Tibial artery (tissue), 4 donors: ENCODE data around the gene MAGI2.
A peak's percentile ranks its signal among the peaks of the same experiment; 100 is the strongest.

Source experiments
- DNase-seq, 2 donors: peaks; one replicate each; pipeline ENCODE4 v3.0.0-alpha.2; 2019
- H3K27ac ChIP-seq, 2 donors: fragments of 200-600 bp; sonication (generic) in 1 of 2; 1 replicate in 1 of 2; 2 replicates in 1 of 2; pipeline ENCODE4 v1.5.1; 2018 to 2019; ENCODE audit warnings: mild to moderate bottlenecking in 1 of 2
- H3K27me3 ChIP-seq, 2 donors: fragments of 200-600 bp; sonication (generic) in 1 of 2; one replicate each; pipeline versions ENCODE4 v1.5.1 to v1.6.0; 2016 to 2019
- H3K36me3 ChIP-seq, 3 donors: fragments of 200-600 bp; sonication (generic) in 2 of 3; one replicate each; pipeline ENCODE4 v1.5.1; 2016 to 2019; ENCODE audit warnings: mild to moderate bottlenecking in 2 of 3
- H3K4me1 ChIP-seq, 4 donors: fragments of 200-600 bp; sonication (generic) in 2 of 4; 1 replicate in 3 of 4; 2 replicates in 1 of 4; pipeline ENCODE4 v1.5.1; 2016 to 2019
- H3K4me3 ChIP-seq, 2 donors: fragments of 200-600 bp; sonication (generic) in 1 of 2; 1 replicate in 1 of 2; 2 replicates in 1 of 2; pipeline ENCODE4 v1.5.1; 2018 to 2019; ENCODE audit warnings: mild to moderate bottlenecking in 2 of 2
- H3K9me3 ChIP-seq, 3 donors: fragments of 200-600 bp; sonication (generic) in 1 of 3; one replicate each; pipeline ENCODE4 v1.5.1; 2016 to 2019
- CTCF ChIP-seq, 2 experiments: fragments of 200-600 bp in 1 of 2; fragments of 450-650 bp in 1 of 2; IDR thresholded peaks; one replicate each; pipeline ENCODE4 v1.5.1; 2017 to 2019; ENCODE audit warnings: antibody characterized with exemption in 2 of 2, mild to moderate bottlenecking in 1 of 2, moderate library complexity in 1 of 2
- intact Hi-C: fragments of 100-400 bp; cut with DNase I; formaldehyde crosslinking; loops from one replicate; pipeline ENCODE4 v1.15.0; 2023; ENCODE audit warnings: low total_unique reads

The MAGI2 gene

GRCh38 chr7:77991656-77992055 is 1461.8 kb downstream of the MAGI2 start:
- H3K9me3 ChIP-seq: no peaks in the 10 kb centered on the region

GRCh38 chr7:77989981-77990566 is 1463.4 kb downstream of the MAGI2 start:
- H3K9me3 ChIP-seq: no peaks in the 10 kb centered on the region
- H3K27ac ChIP-seq: no peak overlapping the region
- peaks cover 0 to 6% (median 2%) of the 10 kb centered on the region in 4 donors for H3K4me1 ChIP-seq
- no peak overlapping the region for H3K4me3 ChIP-seq
- DNase-seq: no peak
- no peak for TF ChIP-seq CTCF (IDR thresholded peaks at IDR 0.05)
- H3K27me3 ChIP-seq: no peaks in the 10 kb centered on the region
- intact Hi-C loops: no loop called here
- H3K36me3 ChIP-seq: no peaks in the 10 kb centered on the region

More at GRCh38 chr7:77991656-77992055, 1461.8 kb downstream of the MAGI2 start:
- Histone ChIP-seq H3K27ac (no peak overlapping the region), H3K4me3 (no peak overlapping the region), H3K4me1 (no peaks in the 10 kb centered on the region), H3K27me3 (no peaks in the 10 kb centered on the region), H3K36me3 (no peaks in the 10 kb centered on the region)
- no peak for TF ChIP-seq CTCF (IDR thresholded peaks at IDR 0.05)
- intact Hi-C loops: no loop called here
- no peak for DNase-seq

GRCh38 chr7:77985974-77986339 is 1467.5 kb downstream of the MAGI2 start:
- peaks cover 0 to 6% (median 2%) of the 10 kb centered on the region in 4 donors for H3K4me1 ChIP-seq
- no peak for TF ChIP-seq CTCF (IDR thresholded peaks at IDR 0.05)
- H3K36me3 ChIP-seq: no peaks in the 10 kb centered on the region
- no peaks in the 10 kb centered on the region for H3K9me3 ChIP-seq
- DNase-seq: no peak
- H3K27me3 ChIP-seq: no peaks in the 10 kb centered on the region
- intact Hi-C loops: no loop called here
- H3K4me3 ChIP-seq: peak overlapping the region; percentile 19 to 42
- H3K27ac ChIP-seq: peak overlapping the region; percentile 59 to 73

GRCh38 chr7:77985232-77985973 is 1468.1 kb downstream of the MAGI2 start:
- Histone ChIP-seq H3K27me3 (no peaks in the 10 kb centered on the region), H3K27ac (peak overlapping the region; percentile 59 to 73), H3K4me1 (peaks cover 0 to 6% (median 2%) of the 10 kb centered on the region in 4 donors), H3K9me3 (no peaks in the 10 kb centered on the region), H3K36me3 (no peaks in the 10 kb centered on the region), H3K4me3 (peak overlapping the region; percentile 19 to 42)
- no peak for TF ChIP-seq CTCF (IDR thresholded peaks at IDR 0.05)
- DNase-seq: no peak
- intact Hi-C loops: no loop called here

GRCh38 chr7:77983973-77984372 is 1469.5 kb downstream of the MAGI2 start:
- DNase-seq: no peak
- H3K9me3 ChIP-seq: no peaks in the 10 kb centered on the region
- H3K36me3 ChIP-seq: no peaks in the 10 kb centered on the region
- no peak overlapping the region for H3K27ac ChIP-seq
- no peak for TF ChIP-seq CTCF (IDR thresholded peaks at IDR 0.05)
- no peak overlapping the region for H3K4me3 ChIP-seq
- intact Hi-C loops: no loop called here
- peaks cover 0 to 6% (median 2%) of the 10 kb centered on the region in 4 donors for H3K4me1 ChIP-seq
- no peaks in the 10 kb centered on the region for H3K27me3 ChIP-seq
